Right renal pelvis (tissue), 4 donors: Measurements from ENCODE around the gene OTUD6A. TPM values are rescaled to one million over a fixed set of nuclear protein-coding genes. Genes with fewer than 3 reads are reported as not detected.
"Not testable (repeated sequence)": the region's sequence is repeated elsewhere in the genome, so short reads cannot be mapped to it uniquely, and the experiment has no call there.

Experiments used
- DNase-seq, 4 donors: peaks; one replicate each; pipeline ENCODE4 v3.0.0-alpha.2; 2013; ENCODE audit warnings: low read depth in 4 of 4, low spot score in 3 of 4, missing footprints in 1 of 4
- polyA plus RNA-seq, 4 donors: library from polyadenylated mRNA; unstranded; fragments of 120-200 nt; gene quantifications; one replicate each; pipeline ENCODE4 v1.2.1, GENCODE V29; 2013; ENCODE audit not compliant: insufficient read length in 4 of 4

The OTUD6A gene
- polyA plus RNA-seq, 4 donors: 0.05 TPM; not detected in 3

DNA sequence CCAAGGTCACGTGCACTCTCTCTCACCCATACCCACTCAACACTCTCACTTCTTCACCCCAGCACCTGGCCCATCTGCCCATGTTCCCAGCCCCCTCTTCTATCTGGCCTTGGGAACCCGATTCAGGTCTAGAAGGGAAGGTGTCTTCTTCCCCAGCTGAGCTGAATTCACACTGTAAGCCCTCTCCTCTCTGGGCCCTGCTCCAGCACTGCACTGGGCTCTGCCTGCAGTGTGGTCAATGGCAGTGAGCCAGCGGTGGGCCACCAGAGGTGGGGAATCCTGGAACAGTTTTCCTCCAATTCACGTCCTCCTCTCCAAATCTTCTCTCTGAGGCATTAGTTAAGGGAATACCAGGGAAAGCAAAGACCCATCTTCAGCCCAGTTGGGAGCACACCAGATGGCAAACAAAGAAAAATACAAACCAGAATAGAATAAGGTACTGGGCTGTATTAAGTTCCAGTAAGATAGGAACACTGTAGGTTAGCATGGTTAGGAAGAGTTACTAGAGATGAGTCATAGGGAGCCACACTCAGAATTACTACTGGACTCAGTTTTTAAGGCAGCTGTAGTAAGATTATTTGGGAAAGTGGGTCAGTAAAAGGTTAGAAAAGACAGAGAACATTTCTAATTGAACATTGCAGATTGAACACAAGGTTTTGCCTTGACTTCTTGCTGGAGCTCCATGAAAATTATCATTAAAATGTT is 17.6 kb upstream of the OTUD6A start:
- DNase-seq: no peak

DNA sequence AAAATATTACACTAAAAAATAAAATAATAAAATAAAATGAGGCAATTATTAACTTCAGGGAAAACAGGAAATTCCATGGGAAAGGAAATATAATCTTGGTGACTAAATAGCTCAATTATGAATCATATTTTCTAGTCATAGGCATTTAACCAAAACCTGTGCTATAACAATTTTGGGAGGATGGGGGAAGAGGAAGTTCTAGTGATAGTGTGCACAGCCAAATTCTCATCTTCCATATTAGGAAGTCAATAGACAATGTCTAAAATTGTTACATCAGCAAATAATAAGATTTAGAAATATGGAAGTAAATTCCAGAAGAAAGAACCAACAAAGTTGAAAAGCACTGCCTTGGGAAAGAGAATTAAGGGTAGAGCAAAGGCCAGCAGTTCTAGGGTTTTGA is 15.3 kb upstream of the OTUD6A start:
- DNase-seq: no peak

- DNase-seq: no peak
Measured at GRCh38 chrX:70049406-70049805, 12.9 kb upstream of the OTUD6A start.

DNA sequence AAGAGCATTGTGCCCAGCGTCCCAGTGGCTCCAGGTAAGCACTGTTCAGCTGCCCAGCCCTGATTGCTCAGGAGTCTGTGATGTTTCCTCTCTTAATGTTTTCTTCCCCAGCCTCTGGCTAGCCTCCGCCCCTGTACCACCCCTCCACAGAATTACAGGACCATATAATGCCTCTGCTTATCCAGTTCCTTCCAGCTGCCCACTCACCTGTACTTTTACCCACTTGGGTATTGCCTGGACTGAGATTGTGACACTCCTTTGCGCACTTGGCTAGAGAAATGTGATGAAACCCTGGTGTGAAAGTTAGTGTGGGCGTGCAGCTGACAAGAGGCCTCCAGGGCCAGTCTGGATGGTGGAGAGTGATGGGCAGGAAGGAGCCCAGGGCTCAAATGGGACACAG is 12.3 kb upstream of the OTUD6A start, which contains the start of gene AWAT2:
Gene AWAT2, minus strand, starts transcription at position 14 of the 400 bp plus-strand sequence. Its CDS starts 6 bp downstream, at position 8.
- no peak for DNase-seq

GRCh38 chrX:70052895-70053615 is 9.2 kb upstream of the OTUD6A start:
- DNase-seq: no peak

DNA sequence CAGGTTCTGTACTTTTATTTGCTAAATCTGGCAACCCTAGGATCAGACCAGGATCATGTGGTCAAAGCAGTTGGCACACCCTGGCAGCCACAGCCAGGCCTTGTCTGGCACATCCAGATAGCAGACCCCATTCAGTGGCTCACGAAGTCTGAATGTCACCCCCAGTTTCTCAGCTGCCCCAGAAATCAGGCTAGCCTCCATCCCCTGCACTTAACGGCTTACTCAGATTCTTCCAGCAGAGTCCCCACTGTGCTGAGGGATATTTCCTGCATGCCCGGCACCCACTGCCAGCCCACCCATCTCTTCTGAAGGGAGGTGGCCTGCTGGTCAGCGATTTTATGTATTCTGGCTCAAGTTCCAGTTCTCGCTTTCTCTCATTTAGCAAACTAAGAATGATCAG is 7.9 kb upstream of the OTUD6A start:
- no peak for DNase-seq

DNA sequence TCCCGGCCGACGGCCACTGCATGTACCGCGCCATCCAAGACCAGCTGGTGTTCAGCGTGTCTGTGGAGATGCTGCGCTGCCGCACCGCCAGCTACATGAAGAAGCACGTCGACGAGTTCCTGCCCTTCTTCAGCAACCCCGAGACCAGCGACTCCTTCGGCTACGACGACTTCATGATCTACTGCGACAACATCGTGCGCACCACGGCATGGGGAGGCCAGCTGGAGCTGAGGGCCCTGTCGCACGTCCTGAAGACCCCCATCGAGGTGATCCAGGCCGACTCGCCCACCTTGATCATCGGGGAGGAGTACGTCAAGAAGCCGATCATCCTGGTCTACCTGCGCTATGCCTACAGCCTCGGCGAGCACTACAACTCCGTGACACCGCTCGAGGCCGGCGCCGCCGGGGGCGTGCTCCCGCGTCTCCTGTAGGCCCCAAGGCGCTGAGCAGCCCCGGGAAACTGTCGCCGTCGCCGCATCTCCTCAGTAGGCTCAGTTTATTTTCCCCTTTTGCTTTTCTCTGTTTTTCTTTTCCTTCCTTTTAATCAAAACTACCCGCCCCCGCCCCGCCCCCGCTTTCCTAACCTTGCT is 799 bp downstream of the OTUD6A start:
- DNase-seq: no peak

GRCh38 chrX:70066646-70067045 is 4.4 kb downstream of the OTUD6A start:
- DNase-seq: no peak

- DNase-seq: no peak
Measured at GRCh38 chrX:70079297-70079696, 17.0 kb downstream of the OTUD6A start.

GRCh38 chrX:70079870-70080269 is 17.6 kb downstream of the OTUD6A start:
- no peak for DNase-seq

GRCh38 chrX:70082723-70083122 is 20.5 kb downstream of the OTUD6A start:
- no peak for DNase-seq

DNA sequence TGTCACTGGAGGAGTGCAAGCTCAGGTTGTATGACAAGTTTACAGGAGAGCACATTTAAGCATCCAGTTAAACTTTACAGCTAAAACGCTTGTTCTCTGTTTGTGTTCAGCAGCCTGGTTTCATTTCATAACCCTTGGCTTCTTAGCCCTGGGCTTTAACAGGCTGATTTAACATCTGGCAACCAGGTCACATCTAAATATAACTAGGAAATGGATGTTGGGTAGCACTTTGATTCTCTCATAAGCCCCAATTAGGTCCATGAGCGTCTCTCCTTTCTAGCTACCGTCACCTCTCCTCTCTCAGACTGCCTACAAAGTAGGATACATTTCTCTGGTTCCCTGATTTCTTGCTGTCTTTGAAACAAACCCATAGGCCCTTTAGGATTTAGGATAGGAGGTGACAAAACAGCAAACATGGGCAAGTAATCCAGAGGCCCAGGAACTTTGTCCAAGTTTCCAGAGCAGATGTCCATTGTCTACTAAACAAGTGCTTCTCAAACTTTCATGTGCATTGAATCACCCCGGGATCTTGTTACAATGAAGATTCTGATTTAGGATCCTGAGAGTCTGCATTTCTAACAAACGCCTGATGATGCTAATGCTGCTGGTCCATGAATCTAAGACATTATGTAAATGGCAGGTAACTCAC is 22.5 kb downstream of the OTUD6A start:
- no peak for DNase-seq

DNA sequence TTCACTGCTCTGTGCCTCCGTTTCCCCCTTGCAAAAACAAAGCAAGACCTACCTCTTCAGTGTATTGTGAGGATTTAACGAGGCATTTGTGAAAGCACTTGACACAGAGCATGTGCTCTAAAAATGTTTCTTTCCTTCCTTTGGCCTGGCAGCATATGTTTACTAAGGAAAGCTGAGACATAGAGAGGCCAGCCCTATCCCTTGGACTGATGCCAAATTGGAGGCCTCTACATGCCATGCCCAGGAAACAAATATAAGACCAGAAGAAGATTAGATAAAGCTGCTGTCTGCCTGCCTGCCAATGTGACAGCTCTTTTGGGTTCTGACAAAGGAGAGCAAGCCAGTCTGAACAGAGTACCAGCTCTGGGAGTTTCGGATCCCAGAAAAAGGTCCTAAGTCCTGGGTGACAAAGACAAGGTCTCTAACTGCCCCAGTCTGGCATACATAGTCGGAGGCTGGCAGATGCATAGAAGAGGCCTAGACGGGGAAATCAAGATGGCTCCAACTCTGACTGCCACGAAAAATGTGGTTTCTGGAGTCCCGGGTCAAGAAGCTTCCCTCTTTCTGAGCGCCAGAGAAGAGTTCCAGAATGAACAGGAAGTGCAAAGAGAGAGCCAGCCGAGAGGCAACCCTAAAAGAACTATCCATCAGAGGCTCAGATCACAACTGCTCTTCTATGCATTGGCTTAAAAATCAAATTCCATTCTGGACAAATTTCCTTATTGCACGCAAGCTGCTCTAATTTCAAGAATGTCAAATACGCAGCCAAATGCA is 25.8 kb downstream of the OTUD6A start:
- no peak for DNase-seq

GRCh38 chrX:70088751-70089150 is 26.5 kb downstream of the OTUD6A start:
- DNase-seq: no peak

- no peak for DNase-seq
Measured at GRCh38 chrX:70089604-70090297, 27.5 kb downstream of the OTUD6A start.

DNA sequence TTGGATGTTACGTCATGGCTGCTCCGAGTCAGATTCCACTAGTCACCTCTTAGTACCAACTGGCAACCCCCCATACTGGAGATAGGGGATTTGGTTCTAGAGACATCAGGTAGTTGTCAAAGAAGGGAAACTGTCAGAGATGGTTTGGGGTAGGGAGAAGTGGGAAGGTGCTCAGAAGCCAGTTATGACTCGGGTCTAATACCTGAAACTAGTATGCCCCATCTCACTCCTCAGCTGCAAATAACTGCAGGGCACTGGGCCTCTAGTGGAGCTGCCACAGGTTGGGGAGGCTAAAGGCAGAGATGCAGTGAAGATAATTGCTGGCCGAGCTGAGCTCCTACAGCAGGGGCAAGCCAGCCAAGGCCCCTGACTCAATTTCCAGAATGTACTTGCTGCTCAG is 30.0 kb downstream of the OTUD6A start:
- no peak for DNase-seq

DNA sequence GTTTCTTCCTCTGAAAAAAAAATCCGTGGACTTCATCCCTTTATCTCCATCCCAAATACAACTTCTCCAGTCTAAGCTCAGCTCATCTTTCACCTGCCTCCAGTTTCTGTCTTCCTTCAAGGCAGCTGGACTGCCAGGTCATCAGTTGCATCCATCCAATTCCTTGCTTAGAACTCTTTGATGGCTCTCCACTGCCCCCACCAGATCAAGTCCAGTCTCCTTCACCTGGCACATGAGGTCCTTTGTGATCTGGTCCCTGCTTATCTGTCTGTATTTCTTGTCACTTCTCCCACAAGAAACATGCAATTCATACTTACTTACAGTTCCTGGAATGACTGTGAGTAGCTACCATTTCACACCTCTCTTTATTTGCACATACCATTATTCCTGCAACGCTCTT is 33.8 kb downstream of the OTUD6A start:
- no peak for DNase-seq

DNA sequence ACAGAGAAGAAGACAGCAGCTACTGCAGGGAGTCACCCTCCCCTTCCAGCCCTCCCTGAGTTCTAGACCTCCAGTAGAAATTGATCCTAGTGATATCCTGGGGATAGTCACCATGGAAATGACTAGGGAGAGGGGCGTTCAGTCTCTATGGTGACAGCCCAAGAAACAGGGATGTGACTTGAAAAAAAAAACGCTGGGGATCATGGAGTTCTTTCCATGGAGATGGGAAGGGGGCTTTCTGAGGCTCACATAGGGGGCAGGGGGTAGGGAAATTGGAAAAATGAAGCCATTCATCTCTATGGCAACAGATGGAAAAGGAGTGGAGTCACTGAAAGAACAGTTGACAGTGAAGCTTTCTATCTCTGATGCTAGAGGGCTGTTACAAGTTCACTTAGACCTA is 43.0 kb downstream of the OTUD6A start:
- no peak for DNase-seq

DNA sequence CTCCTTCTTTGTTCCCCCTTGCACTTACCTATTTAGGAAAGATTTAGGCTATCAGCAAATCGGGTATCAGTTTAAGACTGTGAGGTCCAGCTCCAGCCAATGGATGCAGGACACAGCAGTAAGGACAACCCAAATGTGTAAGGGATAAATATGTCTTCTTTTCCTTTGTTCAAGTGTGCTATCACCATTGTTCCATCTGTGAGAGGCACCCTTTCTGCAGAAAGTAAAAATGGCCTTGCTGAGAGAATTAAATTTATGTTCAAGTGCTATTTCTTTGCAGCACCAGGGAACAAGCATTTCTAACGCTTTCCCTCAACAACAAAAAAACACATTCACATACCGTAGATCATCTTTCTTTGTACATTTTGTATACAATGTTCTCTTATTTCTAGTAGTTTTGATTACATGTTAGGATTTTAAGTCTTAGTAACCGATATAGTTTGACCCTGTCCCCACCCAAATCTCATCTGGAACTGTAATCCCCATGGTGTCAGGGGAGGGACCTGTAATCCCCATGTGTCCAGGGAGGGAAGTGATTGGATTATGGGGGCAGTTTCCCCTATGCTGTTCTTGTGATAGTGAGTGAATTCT is 49.3 kb downstream of the OTUD6A start:
- DNase-seq: not testable (repeated sequence)
